Measurements from ENCODE around the gene SDK1. TPM values are rescaled to one million over a fixed set of nuclear protein-coding genes. Genes with fewer than 3 reads are reported as not detected.

The SDK1 gene
- total and polyA plus RNA-seq, 10 of the 15 experiments (the other 5 are each of a cell fraction or from before 2014, with no cell fraction given) = 0.14 to 0.33 TPM; not detected in 8

DNA sequence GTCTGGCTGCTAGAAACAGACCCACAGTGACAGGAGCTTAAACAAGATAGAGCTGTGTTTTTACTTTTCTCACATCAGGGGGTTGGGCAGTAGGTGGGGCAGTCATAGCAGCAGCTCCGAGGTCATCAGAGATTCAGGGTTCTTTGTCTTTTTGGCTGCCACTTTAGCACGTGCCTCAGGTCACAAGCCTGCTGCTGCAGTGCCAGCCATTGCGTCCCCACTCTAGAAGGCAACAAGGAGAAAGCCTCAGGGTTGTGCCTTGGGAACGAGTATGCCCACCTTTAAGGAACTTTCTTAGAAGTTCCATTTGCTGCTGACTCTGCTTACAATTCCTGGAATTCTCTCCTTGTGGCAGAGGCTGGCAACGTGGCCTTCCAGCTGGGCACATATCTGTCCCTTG lies 720.4 kb downstream of the SDK1 start (continued):
- TF ChIP-seq, protein P1, sequence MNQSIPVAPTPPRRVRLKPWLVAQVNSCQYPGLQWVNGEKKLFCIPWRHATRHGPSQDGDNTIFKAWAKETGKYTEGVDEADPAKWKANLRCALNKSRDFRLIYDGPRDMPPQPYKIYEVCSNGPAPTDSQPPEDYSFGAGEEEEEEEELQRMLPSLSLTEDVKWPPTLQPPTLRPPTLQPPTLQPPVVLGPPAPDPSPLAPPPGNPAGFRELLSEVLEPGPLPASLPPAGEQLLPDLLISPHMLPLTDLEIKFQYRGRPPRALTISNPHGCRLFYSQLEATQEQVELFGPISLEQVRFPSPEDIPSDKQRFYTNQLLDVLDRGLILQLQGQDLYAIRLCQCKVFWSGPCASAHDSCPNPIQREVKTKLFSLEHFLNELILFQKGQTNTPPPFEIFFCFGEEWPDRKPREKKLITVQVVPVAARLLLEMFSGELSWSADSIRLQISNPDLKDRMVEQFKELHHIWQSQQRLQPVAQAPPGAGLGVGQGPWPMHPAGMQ (IDR thresholded peaks at IDR 0.05; ENCODE audit: borderline replicate concordance) = no peak
- no peak for TF ChIP-seq TAF1 (IDR thresholded peaks at IDR 0.05; ENCODE audit: borderline replicate concordance, low read depth, low read length)
- TF ChIP-seq SMAD1 (IDR thresholded peaks at IDR 0.05; ENCODE audit: low read depth, partially characterized antibody) = no peak
- TF ChIP-seq, protein P2, sequence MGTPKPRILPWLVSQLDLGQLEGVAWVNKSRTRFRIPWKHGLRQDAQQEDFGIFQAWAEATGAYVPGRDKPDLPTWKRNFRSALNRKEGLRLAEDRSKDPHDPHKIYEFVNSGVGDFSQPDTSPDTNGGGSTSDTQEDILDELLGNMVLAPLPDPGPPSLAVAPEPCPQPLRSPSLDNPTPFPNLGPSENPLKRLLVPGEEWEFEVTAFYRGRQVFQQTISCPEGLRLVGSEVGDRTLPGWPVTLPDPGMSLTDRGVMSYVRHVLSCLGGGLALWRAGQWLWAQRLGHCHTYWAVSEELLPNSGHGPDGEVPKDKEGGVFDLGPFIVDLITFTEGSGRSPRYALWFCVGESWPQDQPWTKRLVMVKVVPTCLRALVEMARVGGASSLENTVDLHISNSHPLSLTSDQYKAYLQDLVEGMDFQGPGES (IDR thresholded peaks at IDR 0.05) = no peak
- TF ChIP-seq CBX3 (IDR thresholded peaks at IDR 0.05; ENCODE audit: borderline replicate concordance, low read depth) = no peak
- TF ChIP-seq, protein P3, sequence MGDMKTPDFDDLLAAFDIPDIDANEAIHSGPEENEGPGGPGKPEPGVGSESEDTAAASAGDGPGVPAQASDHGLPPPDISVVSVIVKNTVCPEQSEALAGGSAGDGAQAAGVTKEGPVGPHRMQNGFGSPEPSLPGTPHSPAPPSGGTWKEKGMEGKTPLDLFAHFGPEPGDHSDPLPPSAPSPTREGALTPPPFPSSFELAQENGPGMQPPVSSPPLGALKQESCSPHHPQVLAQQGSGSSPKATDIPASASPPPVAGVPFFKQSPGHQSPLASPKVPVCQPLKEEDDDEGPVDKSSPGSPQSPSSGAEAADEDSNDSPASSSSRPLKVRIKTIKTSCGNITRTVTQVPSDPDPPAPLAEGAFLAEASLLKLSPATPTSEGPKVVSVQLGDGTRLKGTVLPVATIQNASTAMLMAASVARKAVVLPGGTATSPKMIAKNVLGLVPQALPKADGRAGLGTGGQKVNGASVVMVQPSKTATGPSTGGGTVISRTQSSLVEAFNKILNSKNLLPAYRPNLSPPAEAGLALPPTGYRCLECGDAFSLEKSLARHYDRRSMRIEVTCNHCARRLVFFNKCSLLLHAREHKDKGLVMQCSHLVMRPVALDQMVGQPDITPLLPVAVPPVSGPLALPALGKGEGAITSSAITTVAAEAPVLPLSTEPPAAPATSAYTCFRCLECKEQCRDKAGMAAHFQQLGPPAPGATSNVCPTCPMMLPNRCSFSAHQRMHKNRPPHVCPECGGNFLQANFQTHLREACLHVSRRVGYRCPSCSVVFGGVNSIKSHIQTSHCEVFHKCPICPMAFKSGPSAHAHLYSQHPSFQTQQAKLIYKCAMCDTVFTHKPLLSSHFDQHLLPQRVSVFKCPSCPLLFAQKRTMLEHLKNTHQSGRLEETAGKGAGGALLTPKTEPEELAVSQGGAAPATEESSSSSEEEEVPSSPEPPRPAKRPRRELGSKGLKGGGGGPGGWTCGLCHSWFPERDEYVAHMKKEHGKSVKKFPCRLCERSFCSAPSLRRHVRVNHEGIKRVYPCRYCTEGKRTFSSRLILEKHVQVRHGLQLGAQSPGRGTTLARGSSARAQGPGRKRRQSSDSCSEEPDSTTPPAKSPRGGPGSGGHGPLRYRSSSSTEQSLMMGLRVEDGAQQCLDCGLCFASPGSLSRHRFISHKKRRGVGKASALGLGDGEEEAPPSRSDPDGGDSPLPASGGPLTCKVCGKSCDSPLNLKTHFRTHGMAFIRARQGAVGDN (IDR thresholded peaks at IDR 0.05) = no peak
- no peak for TF ChIP-seq ZNF622 (IDR thresholded peaks at IDR 0.05)
- no peak for TF ChIP-seq EED (IDR thresholded peaks at IDR 0.05; ENCODE audit: low read depth)

Data from GM12878 (cell line).